ENCODE data around the gene SH3BP5. TPM values are rescaled to one million over a fixed set of nuclear protein-coding genes. Genes with fewer than 3 reads are reported as not detected.
A peak's percentile ranks its signal among the peaks of the same experiment; 100 is the strongest.

Gene SH3BP5
- total and polyA plus RNA-seq, 9 donors: 80.4 to 205 (median 142) TPM

DNA sequence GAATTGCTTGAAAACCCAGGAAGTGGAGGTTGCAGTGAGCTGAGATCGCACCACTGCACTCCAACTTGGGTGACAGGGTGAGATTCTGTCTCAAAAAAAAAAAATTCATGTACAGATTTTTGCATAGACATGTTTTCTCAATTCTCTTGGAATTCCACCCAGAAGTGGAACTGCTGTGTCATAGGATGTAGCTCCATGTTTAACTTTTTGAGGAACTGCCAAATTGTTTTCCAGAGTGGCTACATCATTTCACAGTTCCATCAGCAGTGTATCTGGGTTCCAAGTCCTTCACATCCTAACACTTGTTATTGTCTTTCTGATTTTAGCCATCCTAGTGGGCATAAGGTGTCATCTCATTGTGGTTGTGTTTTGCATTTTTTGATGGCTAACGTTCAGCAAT is 116.4 kb downstream of the SH3BP5 start:
- 60 to 69% (median 67%) methylated on average over 2 of the region's 2 CpGs for WGBS, 3 donors
- Histone ChIP-seq H3K27me3 (no peaks in the 10 kb centered on the region), H3K4me3 (no peak overlapping the region), H3K4me1 (ENCODE audit: insufficient read depth) (peaks cover 4% of the 10 kb centered on the region), H3K27ac (no peak overlapping the region), H3K36me3 (no peaks in the 10 kb centered on the region), H3K9me3 (no peaks in the 10 kb centered on the region)
- intact Hi-C loops (cut with DNase I): no loop called here
- TF ChIP-seq CTCF (IDR thresholded peaks at IDR 0.05) (no peak), POLR2A (IDR thresholded peaks at IDR 0.05) (no peak), EP300 (IDR thresholded peaks at IDR 0.05) (no peak)
- no peak for DNase-seq

- Histone ChIP-seq H3K4me3 (no peak overlapping the region), H3K36me3 (no peaks in the 10 kb centered on the region), H3K9me3 (no peaks in the 10 kb centered on the region), H3K27ac (no peak overlapping the region), H3K27me3 (no peaks in the 10 kb centered on the region), H3K4me1 (ENCODE audit: insufficient read depth) (peaks cover 6% of the 10 kb centered on the region)
- WGBS, 3 donors: 93 to 100% (median 100%) methylated on average over 1 of the region's 1 CpG
- no peak for TF ChIP-seq CTCF (IDR thresholded peaks at IDR 0.05)
- DNase-seq: no peak
- intact Hi-C loops (cut with DNase I): no loop called here
These were observed 117.6 kb downstream of the SH3BP5 start for GRCh38 chr3:15214758-15215157.

DNA sequence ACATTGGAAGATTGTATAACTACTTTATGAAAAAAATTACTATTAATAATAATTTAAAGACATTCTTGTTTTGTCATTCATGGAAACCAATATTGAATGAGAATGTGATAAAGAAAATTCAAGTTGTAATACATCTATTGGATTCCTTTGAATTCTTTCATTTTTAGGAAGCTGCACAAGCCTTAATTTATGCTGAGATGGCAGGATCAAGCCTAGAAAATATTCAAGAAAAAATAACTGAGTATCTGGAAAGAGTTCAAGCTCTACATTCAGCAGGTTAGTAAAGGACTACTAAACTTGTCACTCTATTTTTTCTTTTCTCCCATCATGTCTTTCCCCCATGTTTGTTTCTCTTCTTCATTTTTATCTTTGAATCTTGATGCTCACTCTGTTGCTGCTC is 120.4 kb downstream of the SH3BP5 start:
- peaks cover 8% of the 10 kb centered on the region for H3K4me1 ChIP-seq (ENCODE audit: insufficient read depth)
- intact Hi-C loops (cut with DNase I): no loop called here

GRCh38 chr3:15207836-15208504 is 124.4 kb downstream of the SH3BP5 start:
- intact Hi-C loops (cut with DNase I): loop anchor here in 2 of 4 donors (5.0 to 10.0 kb wide), 3 partner anchors 174 to 357 kb away; no protein-coding TSS in a partner anchor
- Histone ChIP-seq H3K4me3 (peak overlapping the region; percentile 52), H3K27me3 (no peaks in the 10 kb centered on the region), H3K4me1 (ENCODE audit: insufficient read depth) (peaks cover 6% of the 10 kb centered on the region), H3K9me3 (no peaks in the 10 kb centered on the region), H3K27ac (no peak overlapping the region), H3K36me3 (no peaks in the 10 kb centered on the region)
- no peak for DNase-seq
- TF ChIP-seq CTCF (IDR thresholded peaks at IDR 0.05) (no peak), POLR2A (IDR thresholded peaks at IDR 0.05) (no peak), EP300 (IDR thresholded peaks at IDR 0.05) (no peak)
- 69 to 73% (median 71%) methylated on average over 5 of the region's 5 CpGs for WGBS, 3 donors

More for the DNA sequence above, 120.4 kb downstream of the SH3BP5 start:
- Histone ChIP-seq H3K9me3 (no peaks in the 10 kb centered on the region), H3K4me3 (no peak overlapping the region), H3K36me3 (no peaks in the 10 kb centered on the region), H3K27ac (no peak overlapping the region), H3K27me3 (no peaks in the 10 kb centered on the region)
- TF ChIP-seq EP300 (IDR thresholded peaks at IDR 0.05) (no peak), CTCF (IDR thresholded peaks at IDR 0.05) (no peak), POLR2A (IDR thresholded peaks at IDR 0.05) (no peak)
- no peak for DNase-seq
